PC-9 (cell line): ENCODE results near the gene NPHP4. TPM values are rescaled to one million over a fixed set of nuclear protein-coding genes. Genes with fewer than 3 reads are reported as not detected.

ENCODE experiments used
- BruUV-seq: library from RNA; stranded (reverse); fragments of 400-500 nt; replicated peaks from 2 replicates; lab custom pipeline; 2021; lab: Mats Ljungman, UMichigan
- CTCF ChIA-PET: fragments of 300-600 bp; sonication (Branson Sonifier 250); formaldehyde crosslinking; loops from one replicate; lab custom pipeline; 2022; ENCODE audit warnings: antibody characterized with exemption; lab: Charles Lee
- POLR2A ChIA-PET: fragments of 300-600 bp; sonication (Branson Sonifier 250); formaldehyde crosslinking; loops from one replicate; lab custom pipeline; 2022; ENCODE audit warnings: antibody characterized with exemption; ENCODE audit not compliant: unreplicated experiment; lab: Charles Lee
- DNase-seq, 2 experiments: peaks; one replicate each; pipeline versions ENCODE4 v3.0.0 to v3.0.0-alpha.2; 2015 to 2022; ENCODE audit warnings: mixed read lengths in 1 of 2
- H2AFZ ChIP-seq: fragments of 200-600 bp; sonication (generic); 2 replicates; pipeline ENCODE4 v1.8.1; 2017; ENCODE audit warnings: antibody characterized with exemption
- H3F3A ChIP-seq: fragments of 200-600 bp; sonication (generic); 2 replicates; pipeline ENCODE4 v1.8.1; 2017; ENCODE audit warnings: antibody characterized with exemption, mild to moderate bottlenecking, low read depth; ENCODE audit not compliant: insufficient read depth
- H3K27ac ChIP-seq: fragments of 200-600 bp; sonication (generic); 2 replicates; pipeline ENCODE4 v1.6.1; 2016; ENCODE audit warnings: mixed run types
- H3K27me3 ChIP-seq: fragments of 200-600 bp; sonication (generic); 2 replicates; pipeline ENCODE4 v1.6.1; 2016; ENCODE audit warnings: low read depth, mixed run types; ENCODE audit not compliant: insufficient read depth
- H3K36me3 ChIP-seq: fragments of 200-600 bp; sonication (generic); 2 replicates; pipeline ENCODE4 v1.6.1; 2016; ENCODE audit warnings: low read depth, mixed run types
- H3K4me1 ChIP-seq: fragments of 200-600 bp; sonication (generic); replicated peaks from 2 replicates; pipeline ENCODE4 v1.6.1; 2016; ENCODE audit warnings: mixed run types; ENCODE audit not compliant: insufficient read depth
- H3K4me2 ChIP-seq: fragments of 200-600 bp; sonication (generic); 2 replicates; pipeline ENCODE4 v1.6.1; 2017; ENCODE audit warnings: mixed run types
- H3K4me3 ChIP-seq: fragments of 200-600 bp; sonication (generic); 2 replicates; pipeline ENCODE4 v1.6.1; 2016; ENCODE audit warnings: mixed run types
- H3K79me2 ChIP-seq: fragments of 200-600 bp; sonication (generic); 2 replicates; pipeline ENCODE4 v1.6.1; 2017; ENCODE audit warnings: low read depth, mixed run types
- H3K9me2 ChIP-seq: fragments of 200-600 bp; sonication (generic); 2 replicates; pipeline ENCODE4 v1.8.1; 2017; ENCODE audit warnings: mild to moderate bottlenecking; ENCODE audit not compliant: insufficient read depth
- H3K9me3 ChIP-seq: fragments of 200-600 bp; sonication (generic); 2 replicates; pipeline ENCODE4 v1.8.1; 2016; ENCODE audit warnings: low read depth; ENCODE audit not compliant: insufficient read depth
- H4K20me1 ChIP-seq: fragments of 200-600 bp; sonication (generic); 2 replicates; pipeline ENCODE4 v1.8.1; 2017; ENCODE audit not compliant: insufficient read depth
- EZH2 ChIP-seq: fragments of 200-600 bp; sonication (generic); IDR thresholded peaks from 2 replicates; pipeline ENCODE4 v1.8.0; 2017; ENCODE audit warnings: antibody characterized with exemption, low read depth
- intact Hi-C: fragments of 100-400 bp; cut with micrococcal nuclease; formaldehyde crosslinking; loops from one replicate; pipeline ENCODE4 v1.10.0; 2022; ENCODE audit not compliant: unreplicated experiment
- total RNA-seq: library from RNA; stranded (reverse); gene quantifications from 2 replicates; pipeline ENCODE4 v1.2.3, GENCODE V29; 2021
- TF ChIP-seq, protein P1 (sequence below): fragments of 200-600 bp; sonication (generic); conservative IDR thresholded peaks from 2 replicates; pipeline ENCODE4 v1.6.1; 2017; ENCODE audit warnings: mixed run types, antibody characterized with exemption, mild to moderate bottlenecking, moderate library complexity

NPHP4 gene
- total RNA-seq, 1 experiment from 2014 or later = 17.9 TPM

DNA sequence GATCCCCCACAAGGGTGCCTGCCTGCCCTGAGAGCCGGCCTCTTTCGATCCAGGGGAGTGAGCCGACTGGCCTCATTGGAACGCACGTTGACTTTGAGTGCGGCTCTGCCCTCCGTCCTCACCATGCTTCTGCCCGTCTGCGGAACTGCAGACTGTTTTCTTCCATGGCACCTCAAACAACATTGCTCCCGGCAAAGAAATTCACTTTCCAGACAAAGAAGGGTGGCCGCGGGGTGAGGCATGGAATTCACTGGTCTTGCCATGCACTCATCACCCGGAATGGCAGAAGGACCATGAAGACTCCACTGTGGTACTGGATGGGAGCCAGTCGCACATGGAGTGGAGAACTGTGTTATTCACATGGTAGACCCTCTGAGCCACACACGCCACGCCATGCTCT, 169.5 kb downstream of the NPHP4 start:
- H3K4me2 ChIP-seq = no peak overlapping the region
- BruUV-seq = no TSS peak
- intact Hi-C loops = no loop called here
- H3K4me3 ChIP-seq = no peak overlapping the region
- TF ChIP-seq, protein P1, sequence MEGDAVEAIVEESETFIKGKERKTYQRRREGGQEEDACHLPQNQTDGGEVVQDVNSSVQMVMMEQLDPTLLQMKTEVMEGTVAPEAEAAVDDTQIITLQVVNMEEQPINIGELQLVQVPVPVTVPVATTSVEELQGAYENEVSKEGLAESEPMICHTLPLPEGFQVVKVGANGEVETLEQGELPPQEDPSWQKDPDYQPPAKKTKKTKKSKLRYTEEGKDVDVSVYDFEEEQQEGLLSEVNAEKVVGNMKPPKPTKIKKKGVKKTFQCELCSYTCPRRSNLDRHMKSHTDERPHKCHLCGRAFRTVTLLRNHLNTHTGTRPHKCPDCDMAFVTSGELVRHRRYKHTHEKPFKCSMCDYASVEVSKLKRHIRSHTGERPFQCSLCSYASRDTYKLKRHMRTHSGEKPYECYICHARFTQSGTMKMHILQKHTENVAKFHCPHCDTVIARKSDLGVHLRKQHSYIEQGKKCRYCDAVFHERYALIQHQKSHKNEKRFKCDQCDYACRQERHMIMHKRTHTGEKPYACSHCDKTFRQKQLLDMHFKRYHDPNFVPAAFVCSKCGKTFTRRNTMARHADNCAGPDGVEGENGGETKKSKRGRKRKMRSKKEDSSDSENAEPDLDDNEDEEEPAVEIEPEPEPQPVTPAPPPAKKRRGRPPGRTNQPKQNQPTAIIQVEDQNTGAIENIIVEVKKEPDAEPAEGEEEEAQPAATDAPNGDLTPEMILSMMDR = no peak
- TF ChIP-seq EZH2 = no peak
- no peaks in the 10 kb centered on the region for H3K79me2 ChIP-seq
- no peaks in the 10 kb centered on the region for H3K36me3 ChIP-seq
- no peak overlapping the region for H2AFZ ChIP-seq
- no peaks in the 10 kb centered on the region for H3K9me3 ChIP-seq
- H3F3A ChIP-seq = no peaks in the 10 kb centered on the region
- H4K20me1 ChIP-seq = no peaks in the 10 kb centered on the region
- H3K27me3 ChIP-seq = peaks cover 65% of the 10 kb centered on the region
- H3K9me2 ChIP-seq = no peaks in the 10 kb centered on the region
- no peak for DNase-seq
- no peak overlapping the region for H3K27ac ChIP-seq
- ChIA-PET CTCF (no interaction called here), POLR2A (no interaction called here)
- no peaks in the 10 kb centered on the region for H3K4me1 ChIP-seq

DNA sequence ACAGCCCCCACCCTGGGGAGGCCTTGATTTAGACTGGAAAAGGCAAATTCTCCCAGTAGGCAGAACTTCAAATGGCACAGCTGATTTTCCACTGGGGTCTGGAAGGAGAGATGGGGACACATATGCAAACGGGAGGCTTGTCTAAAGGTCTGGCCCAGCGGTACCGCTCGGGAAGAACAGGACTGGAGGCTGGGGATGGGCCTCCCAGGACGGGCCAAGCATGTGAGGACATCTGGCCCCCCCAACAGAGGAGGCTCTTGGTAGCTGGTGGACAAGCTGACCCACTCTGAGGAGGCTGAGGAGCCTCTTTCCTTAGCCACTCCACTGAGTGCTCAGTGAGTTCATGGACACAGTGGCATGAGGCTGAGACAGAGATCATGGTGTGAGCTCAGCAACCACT, 170.0 kb downstream of the NPHP4 start:
- POLR2A ChIA-PET = no interaction called here
- intact Hi-C loops = no loop called here

DNA sequence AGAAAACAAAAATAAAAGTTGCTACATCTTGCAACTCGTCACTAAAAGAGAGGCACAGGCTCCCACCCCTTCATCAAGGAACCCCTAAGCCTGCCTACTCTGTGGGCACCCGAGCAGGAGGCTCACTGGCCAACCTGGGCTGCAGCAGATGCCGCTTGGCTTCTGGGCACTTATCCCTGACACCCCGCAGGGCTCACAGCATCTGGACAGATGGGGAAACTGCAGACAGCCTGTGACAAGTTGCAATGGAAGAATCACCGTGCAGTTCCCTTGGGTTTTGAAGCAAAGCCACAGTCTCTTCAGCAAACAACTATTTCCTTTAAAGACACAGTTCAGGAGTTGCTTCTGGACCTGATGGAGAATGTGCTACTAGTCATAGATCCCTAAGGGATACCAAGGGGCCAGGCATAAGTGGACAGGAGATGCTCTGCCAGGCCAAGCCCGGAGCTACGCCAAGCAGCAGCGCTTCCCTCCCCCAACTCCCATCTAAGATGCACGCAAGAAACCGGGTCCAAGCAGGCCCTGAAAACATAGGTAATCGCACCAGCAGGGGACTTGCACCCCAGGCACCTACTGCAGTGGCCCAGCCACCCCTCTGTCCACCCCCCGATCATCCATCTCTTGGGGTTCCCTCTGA, 170.6 kb downstream of the NPHP4 start:
- POLR2A ChIA-PET = no interaction called here
- H3K4me1 ChIP-seq = no peaks in the 10 kb centered on the region
- no peak overlapping the region for H2AFZ ChIP-seq
- H3K36me3 ChIP-seq = no peaks in the 10 kb centered on the region
- H3K4me2 ChIP-seq = no peak overlapping the region
- no peaks in the 10 kb centered on the region for H3F3A ChIP-seq
- no peak for DNase-seq
- CTCF ChIA-PET = no interaction called here
- no peak overlapping the region for H3K27ac ChIP-seq
- no peaks in the 10 kb centered on the region for H3K9me2 ChIP-seq
- H4K20me1 ChIP-seq = no peaks in the 10 kb centered on the region
- no peak overlapping the region for H3K4me3 ChIP-seq
- intact Hi-C loops = no loop called here
- TF ChIP-seq, protein P1 = no peak
- TF ChIP-seq EZH2 = no peak
- H3K79me2 ChIP-seq = no peaks in the 10 kb centered on the region
- no TSS peak for BruUV-seq
- H3K9me3 ChIP-seq = no peaks in the 10 kb centered on the region
- H3K27me3 ChIP-seq = peaks cover 55% of the 10 kb centered on the region

More for the DNA sequence above, 170.0 kb downstream of the NPHP4 start:
- no TSS peak for BruUV-seq
- no peak overlapping the region for H3K27ac ChIP-seq
- H3K4me3 ChIP-seq = no peak overlapping the region
- no peaks in the 10 kb centered on the region for H3F3A ChIP-seq
- H3K9me2 ChIP-seq = no peaks in the 10 kb centered on the region
- H3K4me2 ChIP-seq = no peak overlapping the region
- TF ChIP-seq, protein P1 = no peak
- TF ChIP-seq EZH2 = no peak
- no peaks in the 10 kb centered on the region for H4K20me1 ChIP-seq
- no peaks in the 10 kb centered on the region for H3K9me3 ChIP-seq
- DNase-seq = no peak
- no peaks in the 10 kb centered on the region for H3K4me1 ChIP-seq
- H3K36me3 ChIP-seq = no peaks in the 10 kb centered on the region
- peaks cover 61% of the 10 kb centered on the region for H3K27me3 ChIP-seq
- no peaks in the 10 kb centered on the region for H3K79me2 ChIP-seq
- H2AFZ ChIP-seq = no peak overlapping the region
- CTCF ChIA-PET = no interaction called here
